Thoracic aorta (tissue), 2 donors: ENCODE measurements around the gene CCNB3. TPM values are rescaled to one million over a fixed set of nuclear protein-coding genes. Genes with fewer than 3 reads are reported as not detected.

Experiments
- ATAC-seq: fragments of 150-250 bp; one replicate; pipeline ENCODE4 v1.8.0; 2017; ENCODE audit warnings: low read depth; ENCODE audit not compliant: insufficient number of reproducible peaks, low FRiP score
- DNase-seq: peaks from one replicate; pipeline ENCODE4 v3.0.0-alpha.2; 2020; ENCODE audit warnings: low spot score
- H3K27ac ChIP-seq, 2 donors: fragments of 200-600 bp; sonication (generic); 1 replicate in 1 of 2; 2 replicates in 1 of 2; pipeline ENCODE4 v1.5.1; 2016; ENCODE audit warnings: mild to moderate bottlenecking in 2 of 2, moderate library complexity in 2 of 2
- H3K27me3 ChIP-seq: fragments of 200-600 bp; sonication (generic); replicated peaks from 2 replicates; pipeline ENCODE4 v1.6.0; 2016; ENCODE audit warnings: mild to moderate bottlenecking; ENCODE audit not compliant: insufficient read depth
- H3K36me3 ChIP-seq: fragments of 200-600 bp; sonication (generic); one replicate; pipeline ENCODE4 v1.5.1; 2016
- H3K4me1 ChIP-seq, 2 donors: fragments of 200-600 bp; sonication (generic); 1 replicate in 1 of 2; 2 replicates in 1 of 2; pipeline versions ENCODE4 v1.5.1 to v1.6.0; 2016; ENCODE audit warnings: low read depth in 2 of 2, mild to moderate bottlenecking in 1 of 2; ENCODE audit not compliant: control insufficient read depth in 1 of 2
- H3K4me3 ChIP-seq: fragments of 200-600 bp; sonication (generic); 2 replicates; pipeline ENCODE4 v1.5.1; 2016; ENCODE audit warnings: mild to moderate bottlenecking
- H3K9me3 ChIP-seq: fragments of 200-600 bp; sonication (generic); 2 replicates; pipeline ENCODE4 v1.5.1; 2016
- CTCF ChIP-seq: fragments of 200-600 bp; sonication (generic); IDR thresholded peaks from one replicate; pipeline ENCODE4 v1.5.1; 2019; ENCODE audit warnings: antibody characterized with exemption
- total RNA-seq, 2 donors: library from RNA; depleted of rRNA; stranded (reverse); fragments of >200 nt; gene quantifications; one replicate each; pipeline versions ENCODE4 v1.1.0 to v1.2.3, GENCODE V29; 2016

CCNB3 gene
- total RNA-seq, 2 donors from 2014 or later, result 0.21 TPM; not detected in 1

- no peaks in the 10 kb centered on the region for H3K27me3 ChIP-seq
These were observed 189.3 kb downstream of the CCNB3 start for GRCh38 chrX:50393902-50394301.

More at GRCh38 chrX:50393902-50394301, 189.3 kb downstream of the CCNB3 start:
- no peaks in the 10 kb centered on the region for H3K4me1 ChIP-seq
- TF ChIP-seq CTCF, result no peak
- no peak for DNase-seq
- H3K4me3 ChIP-seq, result no peak overlapping the region
- ATAC-seq, result no peak
- no peaks in the 10 kb centered on the region for H3K36me3 ChIP-seq
- no peak overlapping the region for H3K27ac ChIP-seq
- no peaks in the 10 kb centered on the region for H3K9me3 ChIP-seq

Other genes with a start within 250 kb of the CCNB3 start
- not detected for gene AKAP4, start 3.8 kb upstream of the CCNB3 start, total RNA-seq